Thoracic aorta (tissue), 2 donors: ENCODE results near the gene FBXO42. TPM values are rescaled to one million over a fixed set of nuclear protein-coding genes. Genes with fewer than 3 reads are reported as not detected.
A peak's percentile ranks its signal among the peaks of the same experiment; 100 is the strongest.

Experiments used
- ATAC-seq: fragments of 150-250 bp; one replicate; pipeline ENCODE4 v1.8.0; 2017; ENCODE audit warnings: low read depth; ENCODE audit not compliant: insufficient number of reproducible peaks, low FRiP score
- DNase-seq: peaks from one replicate; pipeline ENCODE4 v3.0.0-alpha.2; 2020; ENCODE audit warnings: low spot score
- H3K27ac ChIP-seq, 2 donors: fragments of 200-600 bp; sonication (generic); 1 replicate in 1 of 2; 2 replicates in 1 of 2; pipeline ENCODE4 v1.5.1; 2016; ENCODE audit warnings: mild to moderate bottlenecking in 2 of 2, moderate library complexity in 2 of 2
- H3K27me3 ChIP-seq: fragments of 200-600 bp; sonication (generic); replicated peaks from 2 replicates; pipeline ENCODE4 v1.6.0; 2016; ENCODE audit warnings: mild to moderate bottlenecking; ENCODE audit not compliant: insufficient read depth
- H3K36me3 ChIP-seq: fragments of 200-600 bp; sonication (generic); one replicate; pipeline ENCODE4 v1.5.1; 2016
- H3K4me1 ChIP-seq, 2 donors: fragments of 200-600 bp; sonication (generic); 1 replicate in 1 of 2; 2 replicates in 1 of 2; pipeline versions ENCODE4 v1.5.1 to v1.6.0; 2016; ENCODE audit warnings: low read depth in 2 of 2, mild to moderate bottlenecking in 1 of 2; ENCODE audit not compliant: control insufficient read depth in 1 of 2
- H3K4me3 ChIP-seq: fragments of 200-600 bp; sonication (generic); 2 replicates; pipeline ENCODE4 v1.5.1; 2016; ENCODE audit warnings: mild to moderate bottlenecking
- H3K9me3 ChIP-seq: fragments of 200-600 bp; sonication (generic); 2 replicates; pipeline ENCODE4 v1.5.1; 2016
- total RNA-seq, 2 donors: library from RNA; depleted of rRNA; stranded (reverse); fragments of >200 nt; gene quantifications; one replicate each; pipeline versions ENCODE4 v1.1.0 to v1.2.3, GENCODE V29; 2016
- TF ChIP-seq, protein P1 (sequence below): fragments of 200-600 bp; sonication (generic); IDR thresholded peaks from one replicate; pipeline ENCODE4 v1.5.1; 2019; ENCODE audit warnings: antibody characterized with exemption

FBXO42 gene
- total RNA-seq, 2 donors from 2014 or later, result 71.2 to 72.2 TPM

GRCh38 chr1:16245476-16246196 is 106.6 kb downstream of the FBXO42 start:
- DNase-seq, result no peak
- TF ChIP-seq, protein P1, sequence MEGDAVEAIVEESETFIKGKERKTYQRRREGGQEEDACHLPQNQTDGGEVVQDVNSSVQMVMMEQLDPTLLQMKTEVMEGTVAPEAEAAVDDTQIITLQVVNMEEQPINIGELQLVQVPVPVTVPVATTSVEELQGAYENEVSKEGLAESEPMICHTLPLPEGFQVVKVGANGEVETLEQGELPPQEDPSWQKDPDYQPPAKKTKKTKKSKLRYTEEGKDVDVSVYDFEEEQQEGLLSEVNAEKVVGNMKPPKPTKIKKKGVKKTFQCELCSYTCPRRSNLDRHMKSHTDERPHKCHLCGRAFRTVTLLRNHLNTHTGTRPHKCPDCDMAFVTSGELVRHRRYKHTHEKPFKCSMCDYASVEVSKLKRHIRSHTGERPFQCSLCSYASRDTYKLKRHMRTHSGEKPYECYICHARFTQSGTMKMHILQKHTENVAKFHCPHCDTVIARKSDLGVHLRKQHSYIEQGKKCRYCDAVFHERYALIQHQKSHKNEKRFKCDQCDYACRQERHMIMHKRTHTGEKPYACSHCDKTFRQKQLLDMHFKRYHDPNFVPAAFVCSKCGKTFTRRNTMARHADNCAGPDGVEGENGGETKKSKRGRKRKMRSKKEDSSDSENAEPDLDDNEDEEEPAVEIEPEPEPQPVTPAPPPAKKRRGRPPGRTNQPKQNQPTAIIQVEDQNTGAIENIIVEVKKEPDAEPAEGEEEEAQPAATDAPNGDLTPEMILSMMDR, result no peak
- Histone ChIP-seq H3K9me3 (no peaks in the 10 kb centered on the region), H3K27ac (peak overlapping the region; percentile 48 to 67), H3K4me1 (peaks cover 43 to 65% of the 10 kb centered on the region in 2 donors), H3K27me3 (no peaks in the 10 kb centered on the region), H3K36me3 (no peaks in the 10 kb centered on the region), H3K4me3 (no peak overlapping the region)
- no peak for ATAC-seq

- TF ChIP-seq, protein P1, result no peak
- peak overlapping the region; percentile 48 to 67 for H3K27ac ChIP-seq
- H3K4me3 ChIP-seq, result no peak overlapping the region
- peaks cover 37 to 58% of the 10 kb centered on the region in 2 donors for H3K4me1 ChIP-seq
- H3K27me3 ChIP-seq, result no peaks in the 10 kb centered on the region
- no peak for DNase-seq
- H3K9me3 ChIP-seq, result no peaks in the 10 kb centered on the region
- no peak for ATAC-seq
- H3K36me3 ChIP-seq, result no peaks in the 10 kb centered on the region
Measured at GRCh38 chr1:16244650-16245285, 107.5 kb downstream of the FBXO42 start.

GRCh38 chr1:16243936-16244649 is 108.2 kb downstream of the FBXO42 start:
- peak overlapping the region; percentile 48 to 67 for H3K27ac ChIP-seq
- no peaks in the 10 kb centered on the region for H3K9me3 ChIP-seq
- H3K27me3 ChIP-seq, result no peaks in the 10 kb centered on the region
- TF ChIP-seq, protein P1, result peak; percentile 86
- H3K4me3 ChIP-seq, result no peak overlapping the region
- no peak for ATAC-seq
- peaks cover 32 to 51% of the 10 kb centered on the region in 2 donors for H3K4me1 ChIP-seq
- no peaks in the 10 kb centered on the region for H3K36me3 ChIP-seq
- peak; percentile 39 for DNase-seq

- Histone ChIP-seq H3K27ac (no peak overlapping the region), H3K9me3 (no peaks in the 10 kb centered on the region), H3K4me1 (peaks cover 23 to 42% of the 10 kb centered on the region in 2 donors), H3K36me3 (no peaks in the 10 kb centered on the region), H3K27me3 (no peaks in the 10 kb centered on the region), H3K4me3 (no peak overlapping the region)
- TF ChIP-seq, protein P1, result no peak
- DNase-seq, result no peak
- no peak for ATAC-seq
Measured at GRCh38 chr1:16243215-16243610, 109.1 kb downstream of the FBXO42 start.
